ENCODE measurements around the gene CNTNAP2. TPM values are rescaled to one million over a fixed set of nuclear protein-coding genes. Genes with fewer than 3 reads are reported as not detected.

Gene CNTNAP2
- total and polyA plus RNA-seq, 8 donors, result 0.94 to 42.5 (median 38.6) TPM

- TF ChIP-seq CTCF (IDR thresholded peaks at IDR 0.05), result no peak
- H3K4me1 ChIP-seq, result peaks cover 4 to 7% of the 10 kb centered on the region in 2 donors
- peaks cover 0 to 16% of the 10 kb centered on the region in 2 donors for H3K27me3 ChIP-seq
- ATAC-seq, result no peak
- no peak for DNase-seq
- intact Hi-C loops (cut with DNase I), result no loop called here
- H3K36me3 ChIP-seq, result no peaks in the 10 kb centered on the region
- H3K9me3 ChIP-seq, result no peaks in the 10 kb centered on the region
- no peak overlapping the region for H3K4me3 ChIP-seq
- no peak overlapping the region for H3K27ac ChIP-seq
Observed at GRCh38 chr7:148265896-148266295, 2149.3 kb downstream of the CNTNAP2 start.

GRCh38 chr7:148266795-148267194 is 2150.2 kb downstream of the CNTNAP2 start:
- intact Hi-C loops (cut with DNase I), result no loop called here
- ATAC-seq, result no peak
- Histone ChIP-seq H3K27me3 (peaks cover 0 to 15% of the 10 kb centered on the region in 2 donors), H3K9me3 (no peaks in the 10 kb centered on the region), H3K36me3 (no peaks in the 10 kb centered on the region), H3K27ac (no peak overlapping the region), H3K4me1 (peaks cover 4 to 7% of the 10 kb centered on the region in 2 donors), H3K4me3 (no peak overlapping the region)
- no peak for DNase-seq
- no peak for TF ChIP-seq CTCF (IDR thresholded peaks at IDR 0.05)

GRCh38 chr7:148270576-148270975 is 2154.0 kb downstream of the CNTNAP2 start:
- intact Hi-C loops (cut with DNase I), result no loop called here
- no peak for ATAC-seq
- H3K27ac ChIP-seq, result no peak overlapping the region

GRCh38 chr7:148274118-148274517 is 2157.5 kb downstream of the CNTNAP2 start:
- Histone ChIP-seq H3K27me3 (peaks cover 0 to 5% of the 10 kb centered on the region in 2 donors), H3K4me1 (no peaks in the 10 kb centered on the region), H3K27ac (no peak overlapping the region), H3K9me3 (no peaks in the 10 kb centered on the region), H3K36me3 (no peaks in the 10 kb centered on the region), H3K4me3 (no peak overlapping the region)
- no peak for TF ChIP-seq CTCF (IDR thresholded peaks at IDR 0.05)
- ATAC-seq (no peak), DNase-seq (no peak)
- intact Hi-C loops (cut with DNase I), result no loop called here

More at GRCh38 chr7:148270576-148270975, 2154.0 kb downstream of the CNTNAP2 start:
- Histone ChIP-seq H3K4me1 (no peaks in the 10 kb centered on the region), H3K27me3 (peaks cover 5% of the 10 kb centered on the region in 2 donors), H3K36me3 (no peaks in the 10 kb centered on the region), H3K9me3 (no peaks in the 10 kb centered on the region), H3K4me3 (no peak overlapping the region)
- TF ChIP-seq CTCF (IDR thresholded peaks at IDR 0.05), result no peak
- DNase-seq, result no peak

GRCh38 chr7:148275359-148275890 is 2158.8 kb downstream of the CNTNAP2 start:
- Histone ChIP-seq H3K4me1 (no peaks in the 10 kb centered on the region), H3K36me3 (no peaks in the 10 kb centered on the region), H3K27ac (no peak overlapping the region), H3K9me3 (no peaks in the 10 kb centered on the region), H3K27me3 (peaks cover 0 to 5% of the 10 kb centered on the region in 2 donors), H3K4me3 (no peak overlapping the region)
- ATAC-seq, result no peak
- no peak for TF ChIP-seq CTCF (IDR thresholded peaks at IDR 0.05)
- DNase-seq, result no peak
- intact Hi-C loops (cut with DNase I), result no loop called here

All from left lung (tissue), 10 donors.